Stimulated activated CD4-positive, alpha-beta T cell treated with anti-CD3 and anti-CD28 coated beads, Interleukin-1b, Interleukin-23, amount 100 ng/mL, for 48 hours (primary cell): ENCODE measurements around the gene MBD5.

ENCODE experiments used
- DNase-seq: peaks from one replicate; pipeline ENCODE4 v3.0.0-alpha.2; 2020

MBD5 gene

DNA sequence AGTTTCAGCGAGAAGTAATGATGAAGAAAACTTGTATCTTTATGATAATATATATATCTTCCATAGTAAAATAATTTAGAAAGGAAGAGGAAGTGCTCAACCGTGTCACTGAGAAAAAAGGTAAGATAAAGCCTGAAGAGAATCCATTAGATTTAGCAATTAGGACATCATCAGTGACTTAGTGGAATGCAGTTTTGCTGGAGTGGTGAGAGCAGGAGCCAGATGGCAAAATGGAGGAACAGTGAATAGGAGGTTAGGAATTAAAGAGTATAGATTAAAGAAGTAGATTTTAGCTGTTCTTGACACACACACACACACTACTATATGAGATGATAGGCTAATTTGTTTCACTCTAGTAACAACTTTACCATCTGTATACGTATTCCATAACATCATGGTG is 466.5 kb downstream of the MBD5 start:
- no peak for DNase-seq

DNA sequence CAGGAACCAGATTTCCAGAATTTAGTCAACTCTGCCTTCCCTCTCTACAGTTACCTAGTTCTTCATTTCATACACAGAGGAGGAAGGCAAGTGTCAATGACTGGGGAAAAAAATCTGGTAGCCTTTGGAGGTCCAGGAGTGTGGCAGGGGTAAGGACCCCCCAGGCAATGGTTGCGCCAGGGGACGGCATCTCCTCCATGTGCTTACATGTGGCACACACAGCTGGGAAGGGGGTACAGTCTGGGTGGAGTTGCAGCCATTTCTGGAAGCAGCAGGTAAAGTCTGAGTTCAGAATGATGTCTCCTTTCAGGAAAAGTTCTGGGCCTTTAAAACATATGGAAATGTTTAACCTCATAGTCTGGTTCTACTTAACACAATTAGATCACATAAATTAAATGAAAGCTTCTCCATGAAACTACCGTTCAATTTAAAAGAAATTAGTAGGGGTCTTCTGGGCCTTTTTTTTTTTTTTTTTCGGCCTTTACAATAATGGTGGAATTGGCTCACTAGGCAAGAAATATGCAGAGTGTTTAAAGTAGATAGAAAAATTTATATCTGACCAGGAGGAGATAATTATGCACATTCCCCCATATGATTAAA is 470.0 kb downstream of the MBD5 start:
- DNase-seq: no peak

DNA sequence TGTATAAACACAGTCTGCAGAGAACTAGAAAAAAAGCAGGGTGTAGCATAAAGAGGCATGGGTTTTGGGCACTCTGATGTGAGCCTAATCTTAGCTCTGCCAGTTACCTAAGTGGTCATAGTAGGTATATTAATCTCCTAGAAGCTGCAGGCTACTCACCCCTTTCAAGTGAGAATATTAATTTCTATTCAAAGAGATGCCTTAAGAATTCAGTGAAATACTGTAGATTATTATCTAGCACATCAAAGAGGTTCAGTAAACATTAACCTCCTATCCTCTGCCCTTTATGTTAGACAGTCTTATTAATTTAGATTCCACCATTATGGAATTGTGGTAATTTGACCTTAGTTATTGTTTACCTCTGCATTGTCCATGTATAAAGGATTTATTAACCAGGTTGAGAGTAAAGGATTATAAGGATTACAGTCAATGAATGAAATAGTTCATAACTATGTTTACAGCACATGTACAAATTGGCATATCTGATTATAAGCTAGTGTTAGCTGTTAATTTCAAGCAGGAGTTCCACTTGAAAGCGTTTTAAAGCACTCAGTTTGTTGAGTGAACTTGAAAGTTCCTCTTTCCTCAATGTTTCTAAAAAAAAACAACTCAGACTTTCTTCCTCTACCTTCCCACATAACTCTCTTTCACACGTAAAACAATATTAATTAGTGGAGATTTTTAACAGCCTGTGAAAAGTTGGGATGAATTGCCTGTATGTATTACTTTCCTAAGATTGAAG is 473.1 kb downstream of the MBD5 start:
- no peak for DNase-seq

DNA sequence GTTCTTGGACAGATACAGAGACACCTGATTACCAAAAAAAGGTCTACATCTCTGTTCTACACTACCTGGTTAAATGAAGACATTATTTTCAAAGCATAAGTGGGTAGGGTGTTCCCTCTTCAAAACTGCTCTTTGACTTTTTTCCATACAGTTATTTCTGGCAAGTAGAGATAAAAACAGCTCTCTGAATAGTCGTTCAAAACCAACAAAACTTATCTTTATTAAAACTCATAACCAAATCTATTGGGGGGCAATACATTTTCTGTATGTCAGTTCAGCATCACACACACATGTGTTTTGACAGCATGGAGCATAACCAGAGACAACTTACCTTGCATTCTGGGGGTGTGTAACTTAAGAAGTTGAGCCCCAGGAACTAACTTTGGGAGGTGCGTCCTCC is 474.7 kb downstream of the MBD5 start:
- no peak for DNase-seq

DNA sequence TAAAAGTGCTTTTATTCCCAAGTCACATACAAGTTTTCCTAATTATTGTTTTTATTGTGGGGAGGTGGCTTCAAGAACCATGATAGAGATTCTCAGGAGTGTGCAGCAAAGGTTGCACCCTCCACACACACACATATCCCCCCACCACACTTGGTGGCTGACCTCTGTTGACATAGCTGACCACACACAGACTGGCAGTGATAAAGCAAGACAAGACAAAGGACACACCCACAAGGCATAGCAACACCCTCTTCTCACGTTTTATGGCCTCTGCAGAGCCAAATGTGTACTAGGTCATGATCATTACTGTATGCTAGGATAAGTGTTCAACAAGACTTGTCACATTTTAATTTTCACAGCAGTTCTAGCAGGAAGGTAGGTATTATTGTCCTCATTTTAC is 480.7 kb downstream of the MBD5 start:
- DNase-seq: no peak

DNA sequence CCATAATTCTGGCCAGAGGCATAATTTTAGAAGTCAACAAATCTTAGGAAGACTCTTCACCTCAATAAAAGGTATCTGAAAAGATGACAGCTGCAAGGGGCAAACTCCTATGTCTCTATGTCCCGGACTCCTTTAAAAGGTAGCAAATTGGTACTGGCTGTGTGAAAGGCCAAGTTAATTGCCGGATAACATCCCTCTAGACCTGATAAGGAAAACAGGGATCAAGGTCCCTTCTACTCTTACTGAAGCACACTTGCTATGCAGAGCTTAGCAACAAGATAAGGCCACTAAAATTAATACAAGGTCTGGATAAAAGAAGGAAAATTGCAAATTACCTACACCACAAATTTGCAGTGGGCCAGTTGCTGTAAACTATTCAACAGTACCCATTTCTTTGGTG is 482.6 kb downstream of the MBD5 start:
- DNase-seq: no peak

DNA sequence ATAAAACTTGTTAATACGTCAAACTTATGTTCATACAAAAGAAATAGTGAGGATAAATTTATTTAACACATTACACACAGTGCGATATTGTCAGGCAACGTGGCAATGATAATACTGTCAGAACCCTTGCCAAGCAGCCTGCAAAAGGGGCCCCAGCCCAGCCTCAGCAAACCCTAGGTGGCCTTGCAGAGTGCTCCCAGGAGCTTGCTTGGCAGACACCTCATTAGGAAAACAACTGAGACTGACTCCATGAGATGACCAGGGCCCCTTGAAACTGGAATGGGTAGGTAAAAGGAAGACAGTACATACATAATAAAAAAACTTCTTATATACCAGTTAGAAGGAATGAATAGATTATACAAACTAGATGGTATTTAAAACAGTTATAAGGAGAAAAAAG is 487.1 kb downstream of the MBD5 start:
- DNase-seq: no peak

DNA sequence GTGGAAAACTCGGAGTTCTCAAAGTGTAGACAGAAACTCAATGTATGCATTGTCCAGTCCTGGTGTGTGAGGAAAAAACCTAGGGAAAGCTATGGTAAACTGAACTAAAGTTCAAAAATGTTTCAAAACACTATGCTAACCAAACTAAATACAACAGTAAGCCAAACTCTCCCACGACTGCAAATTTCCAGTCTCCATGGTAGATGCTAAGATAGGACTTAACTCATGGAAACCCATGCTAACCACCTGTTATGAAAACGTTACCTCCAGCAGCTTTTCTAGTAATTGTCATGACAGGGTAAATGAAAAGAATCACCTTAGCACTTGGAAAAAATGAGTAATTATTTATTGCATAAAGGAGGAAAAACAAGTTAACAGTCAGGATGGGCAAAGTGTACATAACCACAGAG is 488.0 kb downstream of the MBD5 start:
- DNase-seq: no peak

DNA sequence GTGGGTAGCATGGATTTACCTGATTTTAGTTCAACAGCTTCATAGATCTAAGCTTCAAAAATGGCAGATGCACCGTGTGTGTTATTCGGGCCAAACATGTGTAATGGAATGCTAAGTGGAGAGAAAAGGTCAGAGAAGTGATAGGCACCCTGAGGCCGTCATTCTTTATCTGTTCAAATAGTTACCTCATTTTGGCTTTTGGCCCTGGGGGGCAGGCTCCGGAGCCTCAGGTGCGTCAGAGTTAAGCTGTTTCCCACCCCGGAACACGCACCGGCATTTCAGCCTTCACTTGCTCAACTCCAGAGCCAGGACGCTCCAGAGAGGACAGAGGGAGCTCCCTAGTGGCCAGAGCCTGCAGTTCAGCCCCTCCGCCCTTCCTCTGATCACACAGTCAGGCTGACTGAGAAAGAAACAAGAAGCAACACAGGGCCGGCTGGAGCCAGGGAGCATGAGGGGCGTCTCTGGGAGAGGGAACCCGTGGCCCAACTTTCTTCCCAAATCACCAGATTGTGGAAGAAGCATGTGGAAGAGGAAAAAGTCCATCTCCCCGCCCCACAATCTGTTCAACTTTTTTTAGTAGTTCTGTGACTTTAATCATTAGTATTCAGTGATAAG is 488.5 kb downstream of the MBD5 start:
- DNase-seq: peak; percentile 91

DNA sequence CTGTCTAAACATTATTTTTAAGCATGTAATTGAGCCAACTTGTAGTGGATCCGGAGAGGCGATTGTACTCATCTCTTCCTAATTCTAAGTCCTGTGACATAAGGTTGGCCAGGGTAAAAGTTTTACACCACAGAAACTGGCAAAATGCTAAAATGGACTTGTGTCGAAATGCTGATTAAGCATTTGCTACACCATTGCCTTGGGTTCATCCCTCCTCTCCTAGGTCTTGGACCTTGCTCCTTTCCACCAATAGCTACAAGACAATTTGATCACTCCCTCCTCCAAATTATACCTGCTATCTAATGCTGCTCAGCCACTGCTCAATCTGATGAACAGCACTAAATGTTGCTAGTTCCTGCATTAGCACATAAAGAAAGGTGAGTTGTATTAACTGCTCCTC is 491.0 kb downstream of the MBD5 start:
- no peak for DNase-seq

DNA sequence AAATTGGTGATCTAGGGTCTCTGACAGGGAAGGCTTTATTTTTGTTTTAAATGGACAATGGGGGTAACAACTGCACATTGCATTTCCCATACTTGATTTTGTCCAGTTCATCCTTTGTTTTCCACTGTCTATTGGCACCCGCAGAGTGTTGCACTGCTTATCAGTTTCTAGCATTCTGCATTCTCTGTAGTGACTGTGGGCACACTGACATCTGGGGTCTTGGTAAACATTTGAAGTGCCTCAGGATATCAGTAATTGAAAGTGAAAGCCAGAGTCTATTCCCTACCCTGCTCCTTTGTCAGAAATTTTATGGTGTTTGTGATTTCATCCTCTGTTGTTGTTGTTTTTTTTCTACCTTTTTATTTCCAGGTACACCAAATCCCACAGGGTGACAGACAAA is 491.6 kb downstream of the MBD5 start:
- DNase-seq: no peak

DNA sequence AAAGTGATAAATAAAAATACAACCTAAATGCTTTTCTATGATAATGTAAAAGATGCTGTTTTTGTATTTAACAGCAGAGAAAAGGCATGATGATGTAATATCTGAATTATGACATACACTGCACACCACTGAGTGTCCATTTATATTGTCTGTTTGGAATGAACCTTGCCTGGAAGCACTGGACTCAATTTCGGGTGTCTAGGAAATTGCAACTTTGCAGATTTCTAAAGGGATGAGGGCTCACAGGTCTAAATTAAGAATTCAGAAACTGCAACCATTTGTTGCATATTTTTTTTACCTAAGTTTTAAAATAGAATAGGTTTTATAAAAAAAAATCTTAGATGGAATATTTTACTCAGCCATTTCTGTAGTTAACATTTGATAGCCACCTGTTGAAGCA is 492.5 kb downstream of the MBD5 start:
- no peak for DNase-seq

DNA sequence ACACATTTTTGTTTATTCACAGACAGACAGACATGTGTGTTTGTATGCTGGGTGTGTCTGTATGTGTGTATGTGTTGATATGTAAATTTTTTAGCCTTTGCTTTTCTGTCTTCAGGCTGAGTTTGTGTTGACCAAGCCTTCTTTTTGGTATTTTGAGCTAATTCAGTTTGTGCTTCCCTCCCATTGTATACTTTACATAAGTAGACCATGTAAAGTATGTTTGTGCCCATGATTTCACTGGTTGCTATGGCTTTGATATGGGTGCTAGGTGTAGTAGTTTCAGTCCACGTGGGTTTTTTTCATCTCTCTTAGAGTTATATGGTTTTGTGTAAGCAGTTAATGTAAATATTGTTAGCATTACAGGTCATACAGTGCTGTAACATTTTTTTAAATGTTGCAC is 494.2 kb downstream of the MBD5 start:
- DNase-seq: no peak

DNA sequence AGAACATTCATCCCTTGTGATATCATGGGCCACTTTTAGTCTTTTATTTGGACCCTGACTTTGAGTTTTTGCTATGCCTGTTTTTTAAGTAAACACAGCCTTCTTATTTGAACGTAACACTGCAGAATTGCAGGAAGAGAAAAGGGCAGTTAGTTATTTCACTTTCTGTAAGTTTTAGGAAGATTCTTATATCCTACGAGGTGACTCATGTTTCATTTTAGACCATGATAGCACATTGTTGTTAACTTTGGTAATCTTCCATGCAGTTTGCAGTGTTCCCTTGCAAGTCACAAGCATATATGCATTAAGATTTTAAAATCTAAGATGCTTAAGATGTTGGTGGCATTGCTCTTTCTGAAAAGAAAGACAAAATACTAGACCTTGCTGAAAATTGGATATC is 495.1 kb downstream of the MBD5 start:
- DNase-seq: no peak

DNA sequence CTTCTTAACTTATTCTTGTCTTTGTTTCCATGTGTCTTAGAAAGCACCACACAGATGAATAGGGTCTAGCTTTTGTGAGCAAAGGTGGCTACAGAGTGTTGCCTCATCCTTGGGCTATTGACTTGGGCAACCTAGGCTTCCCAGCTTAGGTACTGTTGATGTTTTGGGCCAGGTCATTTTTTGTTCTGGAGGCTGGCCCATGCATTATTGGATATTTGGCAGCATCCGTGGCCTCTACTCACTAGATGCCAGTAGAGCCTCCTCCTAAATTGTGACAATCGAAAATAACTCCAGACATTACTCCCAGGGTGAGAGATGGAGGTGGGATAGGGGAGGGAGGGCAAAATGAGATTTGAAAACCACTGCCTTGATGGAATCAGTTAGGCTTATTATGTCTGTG is 496.4 kb downstream of the MBD5 start:
- DNase-seq: no peak

DNA sequence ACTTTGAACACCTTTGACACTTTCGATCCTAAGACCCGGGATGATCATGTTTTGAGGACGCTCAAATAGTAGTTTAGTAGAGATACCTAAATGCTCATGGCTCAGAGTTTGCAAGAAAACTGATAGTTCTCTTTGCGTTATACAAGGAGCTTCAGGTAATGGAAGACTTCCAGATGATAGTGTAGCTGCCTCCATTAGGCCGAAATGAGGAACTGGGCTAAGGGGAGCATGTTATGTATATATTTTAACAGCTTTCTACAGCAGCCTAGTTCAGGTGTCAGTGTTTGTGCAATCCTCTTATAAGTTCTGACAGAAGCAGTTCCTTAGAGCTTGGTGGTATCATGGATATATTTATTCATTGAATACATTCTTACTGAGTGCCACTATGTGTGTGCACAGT is 496.9 kb downstream of the MBD5 start:
- DNase-seq: no peak

DNA sequence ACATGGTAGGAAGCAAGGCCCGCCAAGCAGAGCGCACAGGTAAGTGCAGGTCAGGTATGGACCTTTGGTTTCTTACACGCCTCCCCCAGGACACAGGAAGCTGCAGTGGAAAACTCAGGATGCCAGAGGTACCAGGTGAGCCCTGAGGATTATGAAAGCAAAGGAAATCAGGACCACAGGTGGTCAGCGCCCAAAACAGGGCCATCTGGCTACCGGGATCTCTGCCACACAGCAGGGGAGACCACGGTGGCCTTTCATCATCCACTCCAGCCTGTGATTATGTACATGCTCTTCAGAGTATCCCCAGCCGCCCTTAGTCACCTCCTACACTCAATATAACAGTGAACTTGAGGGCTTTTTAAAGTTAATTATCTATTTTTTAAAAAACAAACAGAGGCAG is 498.1 kb downstream of the MBD5 start:
- DNase-seq: no peak

DNA sequence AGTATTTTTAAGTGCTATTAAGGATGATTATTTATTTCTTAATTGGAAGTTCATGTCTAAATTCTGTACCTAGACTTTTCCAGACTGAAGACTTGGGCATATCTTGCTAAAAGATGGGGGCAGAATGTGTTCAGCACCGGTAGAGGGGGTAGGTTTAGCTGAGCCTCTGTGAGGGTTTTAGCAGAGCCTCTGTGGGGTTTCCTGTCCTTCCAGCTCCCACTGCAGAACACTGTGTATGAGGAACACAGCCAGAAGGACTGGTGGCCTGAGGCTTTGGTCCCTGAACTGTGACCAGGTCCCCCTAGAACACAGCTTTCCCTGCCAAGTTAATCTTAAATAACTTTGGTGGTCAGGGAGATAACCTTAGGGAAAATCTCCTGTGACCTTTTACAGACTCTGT is 500.3 kb downstream of the MBD5 start:
- no peak for DNase-seq

DNA sequence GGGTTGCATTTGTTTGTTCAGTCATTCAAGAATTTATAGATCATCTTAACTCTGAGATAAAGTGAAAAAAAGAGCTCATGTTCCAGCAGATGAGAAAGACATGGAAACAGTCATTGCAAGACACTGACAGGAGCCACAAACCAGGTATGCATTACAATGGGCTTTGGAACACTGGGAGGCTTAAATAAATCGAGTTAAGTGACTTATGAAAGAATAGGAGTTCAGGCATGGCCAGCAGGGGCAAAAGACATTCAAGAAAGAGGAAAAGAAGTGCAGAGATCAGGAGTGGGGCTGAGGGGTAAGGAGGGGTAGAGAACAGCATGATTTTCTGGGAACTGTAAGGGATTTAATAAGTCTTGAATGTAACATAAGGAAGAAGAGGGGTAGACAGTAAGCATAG is 502.4 kb downstream of the MBD5 start:
- no peak for DNase-seq

DNA sequence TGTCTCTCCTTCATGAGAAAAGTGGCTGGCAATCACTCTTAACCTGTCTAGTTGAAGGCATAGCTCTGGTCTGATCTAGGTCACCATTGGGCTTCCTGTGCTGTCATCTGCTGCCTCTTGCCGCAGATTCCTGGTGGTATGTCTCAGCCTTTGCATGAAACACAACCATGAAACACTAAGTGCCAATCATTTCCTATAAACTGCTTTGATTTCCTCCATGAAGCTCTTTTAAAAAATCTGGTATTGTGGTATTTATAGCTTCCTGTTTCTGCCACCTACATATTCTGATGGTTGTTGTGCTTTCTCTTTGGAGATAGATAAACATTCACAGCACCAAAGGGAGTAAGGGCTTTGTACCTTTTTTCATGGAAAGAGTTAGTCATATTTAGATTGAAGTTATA is 503.6 kb downstream of the MBD5 start:
- DNase-seq: peak; percentile 72

DNA sequence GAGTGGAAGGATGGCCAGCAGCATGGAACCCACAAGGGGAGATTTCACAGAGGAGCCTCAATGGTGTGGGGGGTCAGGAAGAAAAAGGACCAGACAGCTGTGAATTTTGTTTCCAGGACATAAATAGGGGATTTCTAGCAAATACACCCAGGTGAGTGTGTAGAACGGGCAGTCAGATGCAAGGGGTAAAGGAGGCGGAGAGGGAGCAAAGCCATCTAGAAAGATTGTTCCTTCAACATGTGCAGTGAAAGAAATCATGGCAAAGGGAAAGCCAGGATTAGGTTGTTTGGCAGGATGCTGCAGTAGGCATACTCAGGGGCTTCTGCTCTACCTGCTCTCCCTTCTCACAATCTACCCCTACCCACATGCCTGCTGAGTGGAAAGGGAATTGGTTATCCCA is 504.2 kb downstream of the MBD5 start:
- no peak for DNase-seq

DNA sequence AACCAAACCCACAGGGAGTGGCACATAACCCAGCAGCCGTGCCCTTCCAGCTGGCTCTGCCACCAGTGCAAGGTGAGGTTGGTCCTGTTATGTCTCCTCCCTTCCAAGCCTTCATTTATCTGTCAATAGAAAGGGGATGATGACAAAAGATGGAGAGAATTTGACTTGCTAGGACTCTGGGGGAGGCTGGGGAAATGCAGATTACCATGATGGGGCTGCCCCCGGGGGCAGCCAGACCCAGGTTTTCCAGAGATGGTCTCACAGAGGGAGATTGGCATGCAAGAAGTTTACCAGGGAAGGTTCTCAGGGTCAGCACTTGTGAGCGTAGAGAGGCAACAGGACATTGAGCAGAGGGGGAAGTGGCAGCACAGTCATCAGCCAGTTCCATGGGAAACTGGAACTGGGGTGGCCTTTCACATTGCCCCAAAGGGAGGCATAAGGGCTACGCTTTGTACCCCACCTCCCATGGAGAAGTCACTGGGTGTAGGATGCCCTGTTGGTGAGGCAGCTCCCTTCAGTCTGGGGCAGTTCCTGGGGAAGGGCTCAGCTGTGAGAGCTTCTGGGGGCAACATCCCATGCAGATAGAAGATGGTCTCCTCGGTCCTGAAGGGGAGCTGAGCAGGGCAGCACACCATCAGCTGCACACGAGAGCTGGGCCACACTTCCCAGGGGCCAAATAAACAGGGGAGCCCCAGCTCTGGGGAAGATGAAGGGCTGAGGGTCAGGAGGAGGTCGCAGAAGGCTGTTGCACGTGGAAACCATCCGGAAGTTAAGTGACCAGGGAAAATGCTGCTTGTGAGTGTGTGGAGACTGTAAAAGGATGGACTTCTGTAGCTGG is 505.8 kb downstream of the MBD5 start:
- DNase-seq: no peak

DNA sequence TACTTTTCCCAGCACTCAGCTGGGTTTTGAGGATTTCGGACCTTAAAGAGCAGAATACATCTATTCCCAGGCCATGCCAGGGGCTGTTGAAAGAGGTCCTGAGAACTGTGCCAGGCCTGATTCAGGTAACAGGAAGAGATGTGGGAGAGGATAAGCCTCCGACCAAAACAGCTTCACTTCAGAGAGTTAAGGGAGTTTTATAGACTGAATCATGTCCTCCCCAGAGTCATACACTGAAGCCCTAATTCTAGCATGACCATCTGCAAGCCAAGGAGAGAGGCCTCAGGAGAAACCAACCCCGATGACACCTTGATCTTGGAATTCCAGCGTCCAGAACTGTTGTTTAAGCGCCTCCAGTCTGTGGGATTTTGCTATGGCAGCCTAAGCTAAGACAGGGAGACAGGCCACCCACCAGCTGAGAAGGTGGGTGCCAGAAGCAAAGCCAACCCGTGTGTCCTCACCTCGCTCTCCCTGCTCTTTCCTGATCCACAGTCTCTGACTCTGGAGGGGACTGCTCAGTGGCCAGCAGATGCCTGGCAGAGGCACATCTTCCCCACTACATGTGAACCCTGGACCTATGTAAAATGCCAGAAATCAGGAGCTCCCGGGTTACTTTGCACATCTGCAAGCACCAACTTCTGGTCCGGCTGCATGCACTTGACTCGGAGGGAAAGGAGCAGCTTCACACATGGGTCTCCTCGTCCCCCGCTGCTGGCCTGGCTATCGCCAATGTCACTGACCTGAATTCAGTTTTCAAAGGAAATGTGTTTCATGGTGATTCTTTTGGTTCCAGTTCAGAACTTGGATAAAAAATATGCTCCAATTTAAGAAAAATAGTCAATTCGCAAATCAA is 506.8 kb downstream of the MBD5 start:
- DNase-seq: no peak
